Mesenchymal stem cell (in vitro differentiated cells and primary cell): ENCODE data around the gene DKK3.
A peak's percentile ranks its signal among the peaks of the same experiment; 100 is the strongest.

ENCODE experiments used
- DNase-seq: peaks from one replicate; pipeline ENCODE4 v3.0.0-alpha.2; 2013
- H2AFZ ChIP-seq: one replicate; pipeline ENCODE4 v1.6.1; 2013; ENCODE audit warnings: low read depth, mild to moderate bottlenecking, control low read depth, inconsistent platforms, low read length, moderate library complexity
- H2AK5ac ChIP-seq: 2 replicates; pipeline ENCODE4 v1.6.1; 2013; ENCODE audit warnings: low read length, moderate library complexity, mild to moderate bottlenecking, inconsistent platforms; ENCODE audit not compliant: severe bottlenecking
- H2BK120ac ChIP-seq: one replicate; pipeline ENCODE4 v1.6.1; 2013; ENCODE audit warnings: low read depth, mild to moderate bottlenecking, inconsistent platforms, low read length, moderate library complexity
- H2BK12ac ChIP-seq, 2 experiments: one replicate each; pipeline ENCODE4 v1.6.1; 2013; ENCODE audit warnings: inconsistent platforms in 2 of 2, low read length in 2 of 2, mild to moderate bottlenecking in 2 of 2, moderate library complexity in 2 of 2, control low read depth in 1 of 2
- H2BK15ac ChIP-seq: one replicate; pipeline ENCODE4 v1.6.1; 2013; ENCODE audit warnings: mild to moderate bottlenecking, low read depth, inconsistent platforms; ENCODE audit not compliant: poor library complexity, severe bottlenecking
- H2BK5ac ChIP-seq: 2 replicates; pipeline ENCODE4 v1.6.1; 2013; ENCODE audit warnings: low read depth, mild to moderate bottlenecking, low read length, control low read depth, inconsistent platforms; ENCODE audit not compliant: poor library complexity, severe bottlenecking
- H3K14ac ChIP-seq, 2 experiments: one replicate each; pipeline ENCODE4 v1.6.1; 2013; ENCODE audit warnings: inconsistent platforms in 2 of 2, low read length in 2 of 2, control low read depth in 1 of 2, mild to moderate bottlenecking in 1 of 2, moderate library complexity in 1 of 2
- H3K18ac ChIP-seq, 2 experiments: one replicate each; pipeline ENCODE4 v1.6.1; 2013; ENCODE audit warnings: inconsistent platforms in 2 of 2, low read length in 2 of 2, control low read depth in 1 of 2, low read depth in 1 of 2, mild to moderate bottlenecking in 1 of 2
- H3K23ac ChIP-seq, 2 experiments: one replicate each; pipeline ENCODE4 v1.6.1; 2013; ENCODE audit warnings: inconsistent platforms in 2 of 2, low read length in 2 of 2, mild to moderate bottlenecking in 2 of 2, moderate library complexity in 2 of 2, control low read depth in 1 of 2
- H3K27ac ChIP-seq: 2 replicates; pipeline ENCODE4 v1.5.1; 2013; ENCODE audit warnings: mild to moderate bottlenecking, moderate library complexity, low read length, control low read depth, inconsistent platforms; ENCODE audit not compliant: poor library complexity, severe bottlenecking
- H3K27me3 ChIP-seq, 2 experiments: 2 replicates each; pipeline versions ENCODE4 v1.6.1 to v1.7.0; 2013; ENCODE audit warnings: low read length in 2 of 2, mild to moderate bottlenecking in 2 of 2, moderate library complexity in 2 of 2, control low read depth in 1 of 2, inconsistent platforms in 1 of 2; ENCODE audit not compliant: control insufficient read depth in 1 of 2, insufficient read depth in 1 of 2
- H3K36me3 ChIP-seq, 2 experiments: 2 replicates each; pipeline versions ENCODE4 v1.6.1 to v1.7.0; 2013; ENCODE audit warnings: low read length in 2 of 2, control low read depth in 1 of 2, inconsistent platforms in 1 of 2, low read depth in 1 of 2, mild to moderate bottlenecking in 1 of 2; ENCODE audit not compliant: insufficient read depth in 2 of 2, control insufficient read depth in 1 of 2
- H3K4ac ChIP-seq, 2 experiments: one replicate each; pipeline ENCODE4 v1.6.1; 2013; ENCODE audit warnings: inconsistent platforms in 2 of 2, low read length in 2 of 2, mild to moderate bottlenecking in 2 of 2, moderate library complexity in 2 of 2, control low read depth in 1 of 2, low read depth in 1 of 2
- H3K4me1 ChIP-seq: 2 replicates; pipeline ENCODE4 v1.6.1; 2013; ENCODE audit warnings: low read depth, low read length, control low read depth; ENCODE audit not compliant: control insufficient read depth, insufficient read depth
- H3K4me2 ChIP-seq: 2 replicates; pipeline ENCODE4 v1.6.1; 2013; ENCODE audit warnings: low read length, mild to moderate bottlenecking, inconsistent platforms; ENCODE audit not compliant: poor library complexity, severe bottlenecking
- H3K4me3 ChIP-seq, 2 experiments: 2 replicates each; pipeline versions ENCODE4 v1.5.1 to v1.7.0; 2013; ENCODE audit warnings: low read length in 2 of 2, mild to moderate bottlenecking in 2 of 2, control low read depth in 1 of 2, low read depth in 1 of 2; ENCODE audit not compliant: insufficient read depth in 1 of 2
- H3K79me1 ChIP-seq: replicated peaks from 2 replicates; pipeline ENCODE4 v1.6.1; 2013; ENCODE audit warnings: mild to moderate bottlenecking, control low read depth, low read length, inconsistent platforms; ENCODE audit not compliant: poor library complexity, severe bottlenecking
- H3K9ac ChIP-seq: 2 replicates; pipeline ENCODE4 v1.7.0; 2013; ENCODE audit warnings: mild to moderate bottlenecking, low read length, moderate library complexity
- H3K9me3 ChIP-seq: 2 replicates; pipeline ENCODE4 v1.7.0; 2013; ENCODE audit warnings: mild to moderate bottlenecking, low read length; ENCODE audit not compliant: control insufficient read depth
- H4K8ac ChIP-seq: one replicate; pipeline ENCODE4 v1.6.1; 2013; ENCODE audit warnings: inconsistent platforms, mild to moderate bottlenecking, low read length, moderate library complexity
- H4K91ac ChIP-seq: one replicate; pipeline ENCODE4 v1.6.1; 2013; ENCODE audit warnings: mild to moderate bottlenecking, low read length, inconsistent platforms
- WGBS: methylation state at CpG from one replicate; pipeline ENCODE4 v1.1.7; 2013; ENCODE audit warnings: mixed read lengths; 5-methylcytosine and 5-hydroxymethylcytosine counted together

The DKK3 gene

DNA sequence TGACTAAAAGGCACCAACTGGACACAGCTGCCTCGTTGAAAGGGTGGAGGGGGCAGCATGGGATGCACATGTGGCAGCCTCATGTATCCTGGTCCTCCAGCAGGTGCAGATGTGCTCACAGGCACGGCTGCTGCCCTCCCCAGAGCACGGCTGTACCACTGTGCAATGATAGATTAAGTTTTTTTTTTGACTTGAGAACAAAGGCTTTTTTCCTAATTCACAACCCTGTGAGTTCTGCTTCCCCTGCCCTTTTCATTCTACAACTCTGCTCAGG lies 11.4 kb downstream of the DKK3 start:
- Histone ChIP-seq H3K9me3 (no peaks in the 10 kb centered on the region), H3K4me3 (no peak overlapping the region), H3K36me3 (peaks cover 11 to 42% of the 10 kb centered on the region in 2 experiments), H2BK15ac (no peak overlapping the region), H2AK5ac (peak overlapping the region; percentile 80), H3K4me2 (no peak overlapping the region), H3K27ac (no peak overlapping the region), H2BK12ac (no peak overlapping the region), H3K18ac (no peak overlapping the region), H3K4ac (no peak overlapping the region), H2AFZ (no peak overlapping the region), H3K9ac (no peak overlapping the region), H4K8ac (no peak overlapping the region), H3K4me1 (peaks cover 20% of the 10 kb centered on the region), H3K23ac (peak overlapping the region in 1 of 2 experiments; percentile 6), H2BK5ac (no peak overlapping the region), H2BK120ac (no peak overlapping the region), H3K27me3 (no peaks in the 10 kb centered on the region), H3K79me1 (peaks cover 23% of the 10 kb centered on the region), H4K91ac (no peak overlapping the region), H3K14ac (no peak overlapping the region)
- WGBS: 90% methylated on average over 2 of the region's 3 CpGs
- no peak for DNase-seq

DNA sequence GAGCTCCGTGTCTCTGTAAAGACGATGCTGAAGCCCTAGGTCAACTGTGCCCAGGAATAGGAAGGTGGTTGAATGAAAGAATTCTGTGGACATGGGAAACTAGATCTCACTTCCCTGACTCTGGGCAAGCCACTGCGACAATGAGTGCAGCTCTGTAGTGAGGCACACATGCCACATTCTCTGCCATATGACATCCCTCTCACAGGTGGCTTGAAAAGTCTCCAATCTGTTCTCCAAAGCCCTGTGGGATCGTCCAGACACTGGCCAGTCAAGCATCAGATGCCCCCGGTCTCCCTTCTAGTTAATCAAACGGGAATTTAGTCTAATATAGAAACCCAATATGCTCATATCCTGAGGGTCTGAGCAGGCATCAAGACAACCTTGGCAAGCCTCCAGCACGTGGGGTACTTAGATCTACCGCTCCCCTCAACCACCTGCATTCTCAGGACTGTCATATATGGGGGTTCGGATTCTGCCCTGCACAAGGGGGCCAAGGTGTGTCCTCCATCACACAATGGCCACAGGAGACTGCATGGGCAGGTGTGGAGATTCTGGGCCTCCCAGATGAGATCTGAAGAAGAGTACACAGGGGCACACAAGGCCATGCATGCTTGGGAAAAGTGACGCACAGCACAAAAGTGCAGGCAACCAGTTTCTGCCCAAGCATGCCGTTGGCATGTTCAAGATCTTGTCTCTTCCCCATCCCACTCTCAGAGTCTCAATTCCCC lies 11.9 kb downstream of the DKK3 start:
- no peak for DNase-seq
- Histone ChIP-seq H2BK120ac (no peak overlapping the region), H3K4me2 (no peak overlapping the region), H3K14ac (no peak overlapping the region), H3K23ac (peak overlapping the region in 1 of 2 experiments; percentile 6), H3K4me1 (peaks cover 20% of the 10 kb centered on the region), H2AK5ac (no peak overlapping the region), H2AFZ (no peak overlapping the region), H3K18ac (no peak overlapping the region), H2BK12ac (no peak overlapping the region), H2BK5ac (no peak overlapping the region), H3K4ac (no peak overlapping the region), H3K79me1 (peaks cover 25% of the 10 kb centered on the region), H4K8ac (peak overlapping the region; percentile 29), H3K27ac (no peak overlapping the region), H4K91ac (no peak overlapping the region), H3K9ac (no peak overlapping the region), H3K27me3 (no peaks in the 10 kb centered on the region), H2BK15ac (no peak overlapping the region), H3K9me3 (no peaks in the 10 kb centered on the region), H3K4me3 (no peak overlapping the region), H3K36me3 (peaks cover 8 to 43% of the 10 kb centered on the region in 2 experiments)
- WGBS: 92% methylated on average over 10 of the region's 11 CpGs

- Histone ChIP-seq H3K14ac (no peak overlapping the region), H3K79me1 (peaks cover 28% of the 10 kb centered on the region), H4K8ac (no peak overlapping the region), H2BK120ac (no peak overlapping the region), H3K9ac (no peak overlapping the region), H3K4ac (no peak overlapping the region), H2AFZ (no peak overlapping the region), H3K23ac (no peak overlapping the region), H2BK12ac (peak overlapping the region in 1 of 2 experiments; percentile 37), H2AK5ac (peak overlapping the region; percentile 4), H3K36me3 (peaks cover 0 to 47% of the 10 kb centered on the region in 2 experiments), H3K27me3 (no peaks in the 10 kb centered on the region), H3K4me1 (peaks cover 21% of the 10 kb centered on the region), H3K4me3 (peak overlapping the region in 1 of 2 experiments; percentile 18), H3K9me3 (no peaks in the 10 kb centered on the region), H3K4me2 (no peak overlapping the region), H2BK15ac (no peak overlapping the region), H3K27ac (no peak overlapping the region), H2BK5ac (no peak overlapping the region), H3K18ac (no peak overlapping the region), H4K91ac (peak overlapping the region; percentile 80)
- WGBS: 97% methylated on average over 5 of the region's 6 CpGs
- DNase-seq: no peak
Observed at GRCh38 chr11:11995601-11996000, 12.8 kb downstream of the DKK3 start.

GRCh38 chr11:11993839-11994238 lies 14.6 kb downstream of the DKK3 start:
- no peak overlapping the region for H2AFZ ChIP-seq
- H3K27me3 ChIP-seq: no peaks in the 10 kb centered on the region
- peaks cover 34% of the 10 kb centered on the region for H3K79me1 ChIP-seq
- H2BK5ac ChIP-seq: no peak overlapping the region
- H3K4me1 ChIP-seq: peaks cover 22% of the 10 kb centered on the region
- no peak overlapping the region for H3K4me3 ChIP-seq
- H3K23ac ChIP-seq: no peak overlapping the region
- H3K14ac ChIP-seq: no peak overlapping the region
- peak overlapping the region; percentile 10 for H4K8ac ChIP-seq
- peak overlapping the region in 1 of 2 experiments; percentile 57 for H3K18ac ChIP-seq
- no peak overlapping the region for H2BK120ac ChIP-seq
- no peak overlapping the region for H2AK5ac ChIP-seq
- H2BK12ac ChIP-seq: no peak overlapping the region
- peak overlapping the region; percentile 62 for H3K27ac ChIP-seq
- WGBS: 6% methylated on average over 8 of the region's 8 CpGs
- H3K9ac ChIP-seq: peak overlapping the region; percentile 29
- peaks cover 0 to 53% of the 10 kb centered on the region in 2 experiments for H3K36me3 ChIP-seq
- DNase-seq: peak; percentile 93
- H2BK15ac ChIP-seq: no peak overlapping the region
- H3K9me3 ChIP-seq: no peaks in the 10 kb centered on the region
- no peak overlapping the region for H3K4me2 ChIP-seq
- no peak overlapping the region for H4K91ac ChIP-seq
- H3K4ac ChIP-seq: no peak overlapping the region
